Brain microvascular endothelial cell (primary cell): ENCODE results near the gene SH3RF2.
"Not testable (repeated sequence)": the region's sequence is repeated elsewhere in the genome, so short reads cannot be mapped to it uniquely, and the experiment has no call there.

Experiments
- DNase-seq: peaks from one replicate; pipeline ENCODE4 v3.0.0-alpha.2; 2020
- H3K27ac ChIP-seq: fragments of 250-450 bp; sonication (Bioruptor Pico); 2 replicates; pipeline ENCODE4 v1.5.1; 2020; ENCODE audit warnings: mild to moderate bottlenecking, moderate library complexity
- H3K27me3 ChIP-seq: fragments of 250-450 bp; sonication (Bioruptor Pico); replicated peaks from 2 replicates; pipeline ENCODE4 v1.5.1; 2020; ENCODE audit warnings: mild to moderate bottlenecking
- H3K36me3 ChIP-seq: fragments of 250-450 bp; sonication (Bioruptor Pico); replicated peaks from 2 replicates; pipeline ENCODE4 v1.5.1; 2020; ENCODE audit warnings: mild to moderate bottlenecking
- H3K4me3 ChIP-seq: 2 replicates; pipeline ENCODE4 v1.5.1; 2011; ENCODE audit warnings: low read depth, mild to moderate bottlenecking, control low read depth, low read length, moderate library complexity
- CTCF ChIP-seq: IDR thresholded peaks from 2 replicates; pipeline ENCODE4 v1.5.1; 2011; ENCODE audit warnings: low read depth, mild to moderate bottlenecking, moderate library complexity, low read length, control low read depth, inconsistent platforms; ENCODE audit errors: missing control alignments
- in situ Hi-C: cut with HindIII; loops from 2 replicates; pipeline ENCODE4 v1.10.0; 2017; ENCODE audit warnings: low sequenced_read_pairs, low pct_ligation_motif_present

SH3RF2 gene

GRCh38 chr5:145988993-145989392 is 52.6 kb downstream of the SH3RF2 start:
- TF ChIP-seq CTCF, result no peak
- DNase-seq, result no peak
- Histone ChIP-seq H3K4me3 (no peak overlapping the region), H3K27ac (no peak overlapping the region), H3K36me3 (no peaks in the 10 kb centered on the region), H3K27me3 (no peaks in the 10 kb centered on the region)
- in situ Hi-C loops, result no loop called here

DNA sequence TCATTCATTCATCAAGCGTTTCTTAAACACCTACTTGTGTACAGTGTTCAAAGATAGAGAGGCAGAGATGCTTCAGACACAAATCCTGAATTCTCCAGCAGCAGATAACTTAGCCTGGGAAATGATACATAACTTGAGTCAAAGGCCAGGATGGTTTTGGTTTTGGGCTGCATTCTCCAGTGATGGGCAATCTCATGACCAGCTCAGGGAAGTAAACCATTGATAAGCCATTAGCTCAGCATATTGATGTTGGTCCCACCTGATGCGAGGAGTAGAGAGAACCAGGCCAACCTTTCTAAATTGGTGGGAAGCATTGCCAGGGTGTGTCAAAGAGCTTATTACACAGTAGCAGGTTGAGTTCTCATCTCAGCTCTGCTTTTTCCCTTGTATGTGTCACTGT is 53.0 kb downstream of the SH3RF2 start:
- no peak overlapping the region for H3K27ac ChIP-seq
- H3K27me3 ChIP-seq, result no peaks in the 10 kb centered on the region
- no peaks in the 10 kb centered on the region for H3K36me3 ChIP-seq
- no peak for TF ChIP-seq CTCF
- in situ Hi-C loops, result no loop called here
- DNase-seq, result peak; percentile 22
- H3K4me3 ChIP-seq, result no peak overlapping the region

DNA sequence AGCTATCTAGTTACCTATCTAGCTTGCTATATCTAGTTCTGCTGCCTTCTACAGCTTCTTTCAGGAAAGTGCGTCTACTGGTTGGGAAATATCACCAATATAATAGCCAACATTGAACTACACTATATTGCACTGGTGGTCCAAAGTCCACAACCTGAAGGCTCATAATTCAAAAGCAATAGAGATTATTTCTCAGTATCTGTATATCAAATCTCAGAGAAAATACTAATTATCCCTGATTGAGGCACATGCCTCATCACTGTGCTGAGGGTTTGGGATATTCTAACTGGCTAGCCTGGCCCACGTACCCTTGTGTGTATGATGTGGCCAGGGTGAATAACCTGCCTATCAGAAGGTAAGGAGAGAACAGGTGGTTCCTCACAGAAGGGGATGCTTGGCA is 53.8 kb downstream of the SH3RF2 start:
- Histone ChIP-seq H3K36me3 (no peaks in the 10 kb centered on the region), H3K27ac (no peak overlapping the region), H3K4me3 (no peak overlapping the region), H3K27me3 (no peaks in the 10 kb centered on the region)
- in situ Hi-C loops, result no loop called here
- TF ChIP-seq CTCF, result no peak
- no peak for DNase-seq

- DNase-seq, result peak; percentile 45
- TF ChIP-seq CTCF, result no peak
- H3K4me3 ChIP-seq, result no peak overlapping the region
- in situ Hi-C loops, result no loop called here
- H3K36me3 ChIP-seq, result no peaks in the 10 kb centered on the region
- H3K27ac ChIP-seq, result no peak overlapping the region
- no peaks in the 10 kb centered on the region for H3K27me3 ChIP-seq
Measured at GRCh38 chr5:145991044-145991575, 54.7 kb downstream of the SH3RF2 start.

DNA sequence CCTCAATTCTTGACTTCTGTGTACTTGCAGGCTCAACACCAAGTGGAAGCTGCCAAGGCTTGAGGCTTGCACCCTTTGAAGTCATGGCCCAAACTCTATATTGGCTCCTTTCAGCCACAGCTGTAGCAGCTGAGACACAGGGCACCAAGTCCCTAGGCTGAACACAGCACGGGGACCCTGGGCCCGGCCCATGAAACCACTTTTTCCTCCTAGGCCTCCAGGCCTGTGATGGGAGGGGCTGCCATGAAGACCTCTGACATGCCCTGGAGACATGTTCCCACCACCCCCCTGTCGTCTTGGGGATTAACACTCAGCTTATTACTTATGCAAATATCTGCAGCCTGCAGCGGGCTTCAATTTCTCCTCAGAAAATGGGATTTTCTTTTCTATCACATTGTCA is 57.2 kb downstream of the SH3RF2 start:
- DNase-seq, in situ Hi-C loops, H3K4me3 ChIP-seq, H3K27ac ChIP-seq, H3K36me3 ChIP-seq, H3K27me3 ChIP-seq: not testable (repeated sequence)

GRCh38 chr5:145996135-145996534 is 59.8 kb downstream of the SH3RF2 start:
- no peak for TF ChIP-seq CTCF
- no peaks in the 10 kb centered on the region for H3K27me3 ChIP-seq
- no peaks in the 10 kb centered on the region for H3K36me3 ChIP-seq
- no peak overlapping the region for H3K27ac ChIP-seq
- in situ Hi-C loops, result no loop called here
- H3K4me3 ChIP-seq, result no peak overlapping the region
- DNase-seq, result no peak
